ENCODE data around the gene BUB3. TPM values are rescaled to one million over a fixed set of nuclear protein-coding genes. Genes with fewer than 3 reads are reported as not detected.

The BUB3 gene
- total RNA-seq, 1 donor from 2014 or later: 12.2 TPM

DNA sequence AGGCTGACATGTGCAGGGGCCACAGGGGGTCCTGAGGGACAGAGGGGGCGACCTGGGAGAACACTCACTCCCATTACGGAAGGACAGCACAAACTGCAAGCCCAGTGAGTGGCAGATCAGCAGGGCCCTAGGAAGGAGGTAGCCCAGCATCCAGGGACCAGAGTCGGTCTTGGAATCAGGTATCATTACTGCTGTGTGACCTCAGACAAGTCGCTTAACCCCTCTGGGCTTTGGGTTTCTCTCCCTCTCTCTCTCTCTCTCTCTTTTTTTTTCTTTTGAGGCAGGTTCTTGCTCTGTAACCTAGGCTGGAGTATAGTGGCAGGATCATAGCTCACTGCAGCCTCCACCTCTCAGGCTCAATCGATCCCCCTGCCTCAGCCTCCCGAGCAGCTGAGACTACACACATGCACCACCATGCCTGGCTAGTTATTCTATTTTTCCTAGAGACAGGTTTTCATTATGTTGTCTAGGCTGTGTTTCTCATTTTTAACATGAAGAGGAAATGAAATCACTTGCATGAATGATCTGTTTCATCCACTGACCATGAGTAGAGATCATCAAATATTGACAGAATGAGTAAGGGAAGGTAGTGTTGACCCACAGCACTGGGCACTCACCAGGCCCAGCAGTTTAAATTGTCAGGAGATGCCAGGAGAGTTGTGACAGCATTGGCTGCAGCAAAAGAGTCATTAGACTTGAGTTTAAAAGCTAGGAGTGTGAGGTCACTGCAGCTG lies 49.4 kb downstream of the BUB3 start:
- TF ChIP-seq, protein P1, sequence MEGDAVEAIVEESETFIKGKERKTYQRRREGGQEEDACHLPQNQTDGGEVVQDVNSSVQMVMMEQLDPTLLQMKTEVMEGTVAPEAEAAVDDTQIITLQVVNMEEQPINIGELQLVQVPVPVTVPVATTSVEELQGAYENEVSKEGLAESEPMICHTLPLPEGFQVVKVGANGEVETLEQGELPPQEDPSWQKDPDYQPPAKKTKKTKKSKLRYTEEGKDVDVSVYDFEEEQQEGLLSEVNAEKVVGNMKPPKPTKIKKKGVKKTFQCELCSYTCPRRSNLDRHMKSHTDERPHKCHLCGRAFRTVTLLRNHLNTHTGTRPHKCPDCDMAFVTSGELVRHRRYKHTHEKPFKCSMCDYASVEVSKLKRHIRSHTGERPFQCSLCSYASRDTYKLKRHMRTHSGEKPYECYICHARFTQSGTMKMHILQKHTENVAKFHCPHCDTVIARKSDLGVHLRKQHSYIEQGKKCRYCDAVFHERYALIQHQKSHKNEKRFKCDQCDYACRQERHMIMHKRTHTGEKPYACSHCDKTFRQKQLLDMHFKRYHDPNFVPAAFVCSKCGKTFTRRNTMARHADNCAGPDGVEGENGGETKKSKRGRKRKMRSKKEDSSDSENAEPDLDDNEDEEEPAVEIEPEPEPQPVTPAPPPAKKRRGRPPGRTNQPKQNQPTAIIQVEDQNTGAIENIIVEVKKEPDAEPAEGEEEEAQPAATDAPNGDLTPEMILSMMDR (IDR thresholded peaks at IDR 0.05): no peak
- Histone ChIP-seq H3K4me3 (no peak overlapping the region), H3K4me1 (no peaks in the 10 kb centered on the region), H3K27ac (no peak overlapping the region), H3K9me3 (peaks cover 6 to 14% of the 10 kb centered on the region in 2 donors), H3K27me3 (no peaks in the 10 kb centered on the region), H3K36me3 (no peaks in the 10 kb centered on the region)
- DNase-seq (ENCODE audit: low spot score in 2 of 2): no peak
- intact Hi-C loops (cut with DNase I): no loop called here

DNA sequence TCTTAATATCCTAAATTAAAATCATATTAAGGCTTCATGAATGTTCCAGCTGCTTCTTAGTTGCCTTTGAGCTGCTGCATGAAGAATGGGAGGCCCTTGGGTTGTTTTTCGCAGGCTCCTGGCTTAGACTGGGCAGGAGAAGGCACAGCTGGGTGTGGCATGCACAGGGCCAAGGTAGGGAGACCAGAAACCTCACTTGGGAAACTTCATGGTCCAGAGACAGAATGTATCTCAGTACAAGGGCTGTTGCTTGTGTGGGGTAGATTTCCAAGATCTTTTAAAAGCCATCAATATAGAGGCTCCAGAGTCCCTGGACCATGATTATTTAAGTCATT lies 49.9 kb downstream of the BUB3 start:
- H3K4me3 ChIP-seq: no peak overlapping the region
- no peaks in the 10 kb centered on the region for H3K36me3 ChIP-seq
- intact Hi-C loops (cut with DNase I): no loop called here
- no peak for DNase-seq (ENCODE audit: low spot score in 2 of 2)
- H3K27me3 ChIP-seq: no peaks in the 10 kb centered on the region
- no peak overlapping the region for H3K27ac ChIP-seq
- H3K9me3 ChIP-seq: peaks cover 6 to 15% of the 10 kb centered on the region in 2 donors
- TF ChIP-seq, protein P1 (IDR thresholded peaks at IDR 0.05): no peak
- H3K4me1 ChIP-seq: no peaks in the 10 kb centered on the region

DNA sequence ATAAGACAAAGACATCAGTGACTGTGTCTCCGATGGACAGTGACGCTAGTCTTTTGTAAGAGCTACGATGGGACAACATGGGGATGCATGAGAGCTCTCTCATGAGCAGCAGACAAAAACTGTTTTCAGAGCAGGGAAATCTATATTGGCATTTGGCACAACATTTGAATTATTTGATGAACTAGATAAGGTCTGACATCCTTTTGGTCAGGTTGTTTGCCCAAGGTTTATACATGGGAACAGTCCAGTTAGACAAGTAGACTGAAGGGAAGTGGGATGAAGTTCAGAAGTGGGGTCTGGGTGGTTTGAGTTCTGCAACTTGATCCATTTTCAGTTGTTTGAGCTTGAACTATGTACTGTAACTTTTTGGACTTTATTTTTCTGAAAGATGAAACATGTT lies 50.8 kb downstream of the BUB3 start:
- H3K27me3 ChIP-seq: no peaks in the 10 kb centered on the region
- TF ChIP-seq, protein P1 (IDR thresholded peaks at IDR 0.05): no peak
- peaks cover 6 to 15% of the 10 kb centered on the region in 2 donors for H3K9me3 ChIP-seq
- H3K27ac ChIP-seq: no peak overlapping the region
- no peak overlapping the region for H3K4me3 ChIP-seq
- no peaks in the 10 kb centered on the region for H3K4me1 ChIP-seq
- H3K36me3 ChIP-seq: no peaks in the 10 kb centered on the region
- intact Hi-C loops (cut with DNase I): no loop called here
- DNase-seq (ENCODE audit: low spot score in 2 of 2): no peak

DNA sequence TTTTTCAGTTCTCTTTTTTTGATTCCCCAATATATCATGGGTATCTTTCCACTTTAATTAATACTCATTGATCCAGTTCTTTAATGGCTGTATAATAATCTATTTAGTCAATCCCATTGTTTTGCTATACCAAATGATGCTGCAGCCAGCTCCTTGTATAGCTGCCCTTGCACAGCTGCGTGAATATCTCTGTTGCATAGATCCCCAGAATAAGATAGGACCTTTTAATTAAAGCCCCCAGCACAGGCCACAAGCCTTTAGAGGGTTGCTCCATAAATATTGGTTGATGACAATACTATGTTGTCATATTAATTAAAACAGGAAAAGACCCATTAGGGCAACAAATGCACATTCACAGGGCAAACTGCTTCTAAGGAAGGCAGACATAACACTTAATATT lies 57.9 kb downstream of the BUB3 start:
- TF ChIP-seq, protein P1 (IDR thresholded peaks at IDR 0.05): no peak
- H3K36me3 ChIP-seq: no peaks in the 10 kb centered on the region

DNA sequence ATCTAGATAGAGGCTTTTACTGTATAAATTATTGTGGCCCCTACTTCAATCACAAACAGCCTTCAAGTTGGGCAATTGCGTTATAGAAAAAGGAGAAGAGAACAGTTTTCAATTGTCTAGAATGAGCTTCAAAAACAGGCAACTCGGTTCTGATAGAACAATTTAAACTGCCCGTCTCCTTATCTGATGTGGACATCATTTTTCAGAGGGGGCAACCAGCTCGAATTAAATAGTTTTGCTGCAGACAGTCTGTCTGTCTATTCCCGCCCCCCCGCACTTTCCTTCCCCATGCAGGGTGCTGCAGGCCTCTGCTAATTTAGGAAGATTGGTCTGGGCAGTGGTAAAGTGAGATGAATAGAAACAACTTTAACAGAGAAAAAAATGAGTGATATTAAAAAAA lies 58.4 kb downstream of the BUB3 start:
- intact Hi-C loops (cut with DNase I): no loop called here
- H3K9me3 ChIP-seq: peaks cover 6 to 30% of the 10 kb centered on the region in 2 donors
- H3K36me3 ChIP-seq: no peaks in the 10 kb centered on the region
- no peak overlapping the region for H3K27ac ChIP-seq
- TF ChIP-seq, protein P1 (IDR thresholded peaks at IDR 0.05): no peak
- H3K4me3 ChIP-seq: no peak overlapping the region
- DNase-seq (ENCODE audit: low spot score in 2 of 2): no peak
- no peaks in the 10 kb centered on the region for H3K27me3 ChIP-seq
- H3K4me1 ChIP-seq: no peaks in the 10 kb centered on the region

More for the DNA sequence above, 57.9 kb downstream of the BUB3 start:
- H3K4me3 ChIP-seq: no peak overlapping the region
- no peaks in the 10 kb centered on the region for H3K4me1 ChIP-seq
- intact Hi-C loops (cut with DNase I): no loop called here
- H3K9me3 ChIP-seq: peaks cover 6 to 34% of the 10 kb centered on the region in 2 donors
- H3K27ac ChIP-seq: no peak overlapping the region
- no peak for DNase-seq (ENCODE audit: low spot score in 2 of 2)
- H3K27me3 ChIP-seq: no peaks in the 10 kb centered on the region
